ENCODE results near the gene HSD11B1.

DNA sequence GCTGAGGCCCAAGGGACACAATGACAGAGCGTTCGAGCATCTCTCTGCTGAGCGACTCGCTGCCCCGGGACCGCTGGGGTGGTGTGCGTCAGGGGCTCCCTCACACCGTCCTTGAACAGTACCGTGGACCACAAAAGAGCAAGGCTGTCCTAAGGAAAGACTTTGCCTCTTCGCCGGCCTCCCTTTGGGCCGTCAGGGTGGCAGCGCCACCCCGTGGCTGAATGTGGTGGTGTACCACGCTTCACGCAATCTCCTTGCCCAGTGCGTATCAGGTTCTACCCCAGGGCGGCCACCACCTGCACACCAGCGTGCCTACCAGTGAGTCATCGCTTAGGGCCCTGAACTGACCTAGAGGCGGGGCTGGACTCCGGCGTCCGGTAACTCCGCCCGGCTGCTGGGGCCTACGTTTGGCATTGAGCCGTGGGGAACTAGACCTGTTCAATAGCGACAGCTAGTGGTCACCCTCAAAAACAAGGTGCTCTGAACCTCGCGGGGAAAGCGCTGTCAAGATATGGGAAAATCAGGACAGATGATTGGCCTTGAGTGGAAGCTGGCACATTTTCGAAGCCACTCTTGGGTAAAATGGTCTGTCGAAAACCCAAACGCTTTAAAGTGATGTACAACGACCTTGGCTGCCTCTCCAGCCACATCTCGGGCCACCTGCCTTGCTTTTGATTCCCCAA lies 43.1 kb downstream of the HSD11B1 start:
- TF ChIP-seq, protein P1, sequence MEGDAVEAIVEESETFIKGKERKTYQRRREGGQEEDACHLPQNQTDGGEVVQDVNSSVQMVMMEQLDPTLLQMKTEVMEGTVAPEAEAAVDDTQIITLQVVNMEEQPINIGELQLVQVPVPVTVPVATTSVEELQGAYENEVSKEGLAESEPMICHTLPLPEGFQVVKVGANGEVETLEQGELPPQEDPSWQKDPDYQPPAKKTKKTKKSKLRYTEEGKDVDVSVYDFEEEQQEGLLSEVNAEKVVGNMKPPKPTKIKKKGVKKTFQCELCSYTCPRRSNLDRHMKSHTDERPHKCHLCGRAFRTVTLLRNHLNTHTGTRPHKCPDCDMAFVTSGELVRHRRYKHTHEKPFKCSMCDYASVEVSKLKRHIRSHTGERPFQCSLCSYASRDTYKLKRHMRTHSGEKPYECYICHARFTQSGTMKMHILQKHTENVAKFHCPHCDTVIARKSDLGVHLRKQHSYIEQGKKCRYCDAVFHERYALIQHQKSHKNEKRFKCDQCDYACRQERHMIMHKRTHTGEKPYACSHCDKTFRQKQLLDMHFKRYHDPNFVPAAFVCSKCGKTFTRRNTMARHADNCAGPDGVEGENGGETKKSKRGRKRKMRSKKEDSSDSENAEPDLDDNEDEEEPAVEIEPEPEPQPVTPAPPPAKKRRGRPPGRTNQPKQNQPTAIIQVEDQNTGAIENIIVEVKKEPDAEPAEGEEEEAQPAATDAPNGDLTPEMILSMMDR (IDR thresholded peaks at IDR 0.05), result peak; percentile 94 to 99 (median 98)
- TF ChIP-seq POLR2A (IDR thresholded peaks at IDR 0.05), result peak in 1 of 4 donors; percentile 4
